SK-N-SH treated with all-trans-retinoic acid at 6 μM for 48 hours (cell line): ENCODE results near the gene PTP4A2.

Experiments used
- CREB5 ChIP-seq: fragments of 250-450 bp; sonication (Bioruptor Pico); IDR thresholded peaks from 2 replicates; pipeline ENCODE4 v1.5.1; 2020; ENCODE audit warnings: low read depth, mild to moderate bottlenecking, moderate library complexity
- CSDC2 ChIP-seq: fragments of 250-450 bp; sonication (Bioruptor Pico); IDR thresholded peaks from 2 replicates; pipeline ENCODE4 v1.5.0; 2020; ENCODE audit warnings: mild to moderate bottlenecking, moderate library complexity
- CSRNP3 ChIP-seq: fragments of 250-450 bp; sonication (Bioruptor Pico); IDR thresholded peaks from 2 replicates; pipeline ENCODE4 v1.5.1; 2021; ENCODE audit warnings: mild to moderate bottlenecking, moderate library complexity
- ESRRG ChIP-seq: fragments of 250-450 bp; sonication (Bioruptor Pico); IDR thresholded peaks from 2 replicates; pipeline ENCODE4 v1.6.1; 2021; ENCODE audit warnings: mild to moderate bottlenecking
- PATZ1 ChIP-seq: fragments of 250-450 bp; sonication (Bioruptor Pico); IDR thresholded peaks from 2 replicates; pipeline ENCODE4 v1.8.0; 2020; ENCODE audit warnings: mild to moderate bottlenecking, moderate library complexity, borderline replicate concordance
- POU6F1 ChIP-seq: fragments of 250-450 bp; sonication (Bioruptor Pico); IDR thresholded peaks from 2 replicates; pipeline ENCODE4 v1.8.0; 2021; ENCODE audit warnings: low read depth, mild to moderate bottlenecking, moderate library complexity, borderline replicate concordance
- TCF4 ChIP-seq: fragments of 250-450 bp; sonication (Bioruptor Pico); IDR thresholded peaks from 2 replicates; pipeline ENCODE4 v1.8.0; 2021; ENCODE audit warnings: mild to moderate bottlenecking, moderate library complexity, borderline replicate concordance
- ZFP3 ChIP-seq: fragments of 250-450 bp; sonication (Bioruptor Pico); IDR thresholded peaks from 2 replicates; pipeline ENCODE4 v1.5.0; 2020; ENCODE audit warnings: mild to moderate bottlenecking, moderate library complexity
- ZNF8 ChIP-seq: fragments of 450-650 bp; formaldehyde crosslinking; IDR thresholded peaks from 2 replicates; pipeline ENCODE4 v1.5.0; 2020; ENCODE audit warnings: mild to moderate bottlenecking, moderate library complexity

GRCh38 chr1:31869449-31869848 is 68.7 kb downstream of the PTP4A2 start:
- TF ChIP-seq CSDC2 (CRISPR knock-in tag), result no peak
- no peak for TF ChIP-seq PATZ1
- no peak for TF ChIP-seq CSRNP3 (CRISPR knock-in tag)
- TF ChIP-seq POU6F1 (CRISPR knock-in tag), result no peak
- TF ChIP-seq ZNF8 (CRISPR knock-in tag), result no peak
- TF ChIP-seq TCF4 (CRISPR knock-in tag), result no peak
- no peak for TF ChIP-seq ESRRG (CRISPR knock-in tag)
- no peak for TF ChIP-seq CREB5 (CRISPR knock-in tag)
- no peak for TF ChIP-seq ZFP3 (CRISPR knock-in tag)
